ENCODE results near the gene TGFBI. TPM values are rescaled to one million over a fixed set of nuclear protein-coding genes. Genes with fewer than 3 reads are reported as not detected.

TGFBI gene
- total RNA-seq, 2 donors from 2014 or later = 17.9 to 41.7 TPM

DNA sequence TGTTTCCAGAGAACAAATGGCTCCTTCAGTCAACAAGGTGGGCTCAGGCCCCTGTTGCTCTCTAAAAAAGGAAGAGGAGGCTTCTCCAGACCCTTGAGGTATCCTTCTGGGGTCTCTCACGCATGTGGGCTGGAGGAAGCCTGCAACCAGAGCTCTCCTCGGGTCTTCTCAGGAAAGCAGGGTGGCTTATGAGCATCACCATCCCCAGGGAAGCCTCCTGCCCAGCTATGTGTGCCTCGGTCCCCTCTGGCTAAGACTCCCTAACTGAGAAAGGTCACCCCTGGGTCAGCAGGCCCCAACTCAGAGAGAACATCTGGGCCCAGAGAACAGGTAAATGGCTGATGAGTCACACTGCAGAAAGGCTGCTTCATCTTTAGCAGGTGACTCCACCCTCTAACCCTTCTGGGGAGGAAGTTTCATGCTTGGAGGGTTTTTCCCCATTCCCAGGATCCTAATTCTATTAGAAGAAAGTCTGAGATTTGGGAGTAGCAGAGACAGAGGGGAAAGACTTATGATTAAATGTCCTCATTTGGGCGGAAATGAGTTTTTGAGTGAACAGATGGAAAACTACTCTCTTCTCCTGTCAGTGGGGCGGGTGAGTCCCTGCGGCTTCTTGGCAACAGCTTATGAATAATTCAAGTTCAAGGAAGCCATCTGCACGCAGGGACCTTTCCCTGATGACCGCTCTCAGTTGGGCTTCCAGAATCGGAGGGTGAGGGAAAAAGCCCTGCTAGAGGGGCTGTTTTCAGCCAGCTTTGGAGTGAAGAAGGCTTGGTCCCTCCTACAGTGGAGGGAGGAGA, 41.9 kb downstream of the TGFBI start:
- H3K27ac ChIP-seq = no peak overlapping the region
- intact Hi-C loops (cut with DNase I) = no loop called here
- 84% methylated on average over 9 of the region's 9 CpGs for WGBS

DNA sequence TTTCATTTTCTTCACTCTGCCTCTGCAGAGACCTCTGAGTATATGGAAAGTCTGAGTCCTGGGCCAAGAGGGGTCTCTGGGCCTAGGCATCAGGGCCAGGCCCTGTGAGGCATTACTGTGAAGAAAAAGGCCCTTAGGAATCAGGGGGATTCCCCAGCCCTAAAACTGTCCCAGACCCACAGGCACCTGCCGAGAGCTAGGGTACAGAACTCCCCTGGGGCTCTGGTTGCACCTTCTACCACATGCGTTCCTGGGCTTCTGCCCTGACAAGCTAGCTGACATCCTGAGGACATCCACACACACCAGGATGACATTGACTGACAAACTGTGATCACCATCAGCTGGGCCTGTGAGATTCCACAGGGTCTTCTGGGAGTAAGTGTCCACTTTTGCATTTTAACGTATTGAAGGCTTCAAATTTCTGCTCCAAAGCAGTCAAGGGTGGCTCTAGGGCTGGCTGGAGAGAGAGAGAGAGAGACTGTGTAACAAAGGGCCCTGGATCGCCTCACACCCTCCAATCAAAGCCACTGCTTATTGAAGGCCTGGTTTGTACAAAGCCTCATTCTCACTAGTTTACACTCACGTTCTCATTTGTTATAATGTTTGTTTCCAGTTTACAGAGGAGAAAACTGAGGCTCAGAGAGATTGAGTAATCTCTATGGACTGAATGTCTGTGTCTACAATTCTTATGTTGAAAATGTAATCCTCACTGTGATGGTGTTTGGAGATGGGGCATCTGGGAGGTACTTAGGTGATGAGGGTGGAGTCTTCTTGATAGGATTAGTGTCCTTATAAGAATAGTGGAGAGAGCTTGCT, 45.1 kb downstream of the TGFBI start:
- DNase-seq (ENCODE audit: low spot score) = no peak
- no peaks in the 10 kb centered on the region for H3K27me3 ChIP-seq (replicated peaks; ENCODE audit: insufficient read depth)
- 87% methylated on average over 5 of the region's 5 CpGs for WGBS
- no peaks in the 10 kb centered on the region for H3K36me3 ChIP-seq
- no peak overlapping the region for H3K27ac ChIP-seq
- no peaks in the 10 kb centered on the region for H3K9me3 ChIP-seq
- intact Hi-C loops (cut with DNase I) = no loop called here
- no peaks in the 10 kb centered on the region for H3K4me1 ChIP-seq (replicated peaks)
- TF ChIP-seq, protein P1, sequence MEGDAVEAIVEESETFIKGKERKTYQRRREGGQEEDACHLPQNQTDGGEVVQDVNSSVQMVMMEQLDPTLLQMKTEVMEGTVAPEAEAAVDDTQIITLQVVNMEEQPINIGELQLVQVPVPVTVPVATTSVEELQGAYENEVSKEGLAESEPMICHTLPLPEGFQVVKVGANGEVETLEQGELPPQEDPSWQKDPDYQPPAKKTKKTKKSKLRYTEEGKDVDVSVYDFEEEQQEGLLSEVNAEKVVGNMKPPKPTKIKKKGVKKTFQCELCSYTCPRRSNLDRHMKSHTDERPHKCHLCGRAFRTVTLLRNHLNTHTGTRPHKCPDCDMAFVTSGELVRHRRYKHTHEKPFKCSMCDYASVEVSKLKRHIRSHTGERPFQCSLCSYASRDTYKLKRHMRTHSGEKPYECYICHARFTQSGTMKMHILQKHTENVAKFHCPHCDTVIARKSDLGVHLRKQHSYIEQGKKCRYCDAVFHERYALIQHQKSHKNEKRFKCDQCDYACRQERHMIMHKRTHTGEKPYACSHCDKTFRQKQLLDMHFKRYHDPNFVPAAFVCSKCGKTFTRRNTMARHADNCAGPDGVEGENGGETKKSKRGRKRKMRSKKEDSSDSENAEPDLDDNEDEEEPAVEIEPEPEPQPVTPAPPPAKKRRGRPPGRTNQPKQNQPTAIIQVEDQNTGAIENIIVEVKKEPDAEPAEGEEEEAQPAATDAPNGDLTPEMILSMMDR (IDR thresholded peaks at IDR 0.05) = no peak
- no peak for TF ChIP-seq POLR2A (IDR thresholded peaks at IDR 0.05)
- no peak for TF ChIP-seq POLR2AphosphoS5 (IDR thresholded peaks at IDR 0.05)
- H3K4me3 ChIP-seq = no peak overlapping the region

More for the DNA sequence above, 41.9 kb downstream of the TGFBI start:
- Histone ChIP-seq H3K36me3 (no peaks in the 10 kb centered on the region), H3K9me3 (no peaks in the 10 kb centered on the region), H3K4me3 (no peak overlapping the region), H3K27me3 (replicated peaks; ENCODE audit: insufficient read depth) (no peaks in the 10 kb centered on the region), H3K4me1 (replicated peaks) (no peaks in the 10 kb centered on the region)
- TF ChIP-seq, protein P1 (IDR thresholded peaks at IDR 0.05) = no peak
- TF ChIP-seq POLR2AphosphoS5 (IDR thresholded peaks at IDR 0.05) (no peak), POLR2A (IDR thresholded peaks at IDR 0.05) (no peak)
- DNase-seq (ENCODE audit: low spot score) = no peak

DNA sequence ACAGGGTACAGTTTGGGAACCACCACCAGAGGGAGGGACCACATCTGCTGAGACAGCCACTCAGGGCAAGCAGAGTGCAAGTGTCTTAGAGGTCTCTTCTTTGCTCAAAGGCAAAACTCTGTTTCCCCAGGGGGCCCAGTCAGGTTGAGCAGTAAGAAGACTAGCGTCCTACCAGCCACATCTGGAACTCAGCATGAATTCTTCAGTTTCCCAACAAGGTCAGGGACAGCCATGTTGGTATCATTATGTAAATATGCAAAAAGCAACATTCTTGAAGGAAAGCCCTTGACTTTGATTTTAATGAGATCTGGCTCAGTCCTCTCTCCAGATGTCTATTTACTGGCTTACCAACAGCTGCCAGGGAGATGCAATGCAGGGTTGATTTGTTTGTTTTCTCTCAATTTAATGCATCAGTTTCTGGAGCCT, 46.7 kb downstream of the TGFBI start:
- no peak overlapping the region for H3K4me3 ChIP-seq
- no peaks in the 10 kb centered on the region for H3K9me3 ChIP-seq
- intact Hi-C loops (cut with DNase I) = no loop called here
- no peak for TF ChIP-seq POLR2A (IDR thresholded peaks at IDR 0.05)
- TF ChIP-seq, protein P1 (IDR thresholded peaks at IDR 0.05) = no peak
- H3K36me3 ChIP-seq = no peaks in the 10 kb centered on the region
- DNase-seq (ENCODE audit: low spot score) = no peak
- no peaks in the 10 kb centered on the region for H3K27me3 ChIP-seq (replicated peaks; ENCODE audit: insufficient read depth)
- 95% methylated on average over 1 of the region's 1 CpG for WGBS
- H3K4me1 ChIP-seq (replicated peaks) = no peaks in the 10 kb centered on the region
- H3K27ac ChIP-seq = no peak overlapping the region

DNA sequence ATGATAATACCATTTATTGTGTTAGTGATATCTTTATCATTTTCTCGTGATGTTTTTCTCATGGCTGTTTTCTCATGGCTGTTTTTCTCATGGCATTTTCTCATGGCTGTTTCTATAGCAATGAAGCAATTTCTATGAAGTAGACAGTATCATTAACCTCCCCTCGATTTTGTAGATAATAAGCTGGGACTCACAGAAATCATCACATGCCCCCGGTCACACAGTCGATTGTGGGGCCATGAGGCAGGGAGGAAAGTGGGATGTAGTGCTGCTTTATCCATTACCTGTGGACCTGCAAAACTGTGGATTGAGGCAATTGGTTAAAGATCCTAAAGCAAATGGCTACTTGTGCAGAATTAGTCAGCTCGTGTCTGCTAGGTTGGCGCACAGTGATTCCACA, 47.3 kb downstream of the TGFBI start:
- Histone ChIP-seq H3K27ac (no peak overlapping the region), H3K4me1 (replicated peaks) (no peaks in the 10 kb centered on the region), H3K36me3 (no peaks in the 10 kb centered on the region), H3K27me3 (replicated peaks; ENCODE audit: insufficient read depth) (no peaks in the 10 kb centered on the region), H3K4me3 (no peak overlapping the region), H3K9me3 (no peaks in the 10 kb centered on the region)
- 76% methylated on average over 6 of the region's 6 CpGs for WGBS
- DNase-seq (ENCODE audit: low spot score) = no peak
- TF ChIP-seq POLR2A (IDR thresholded peaks at IDR 0.05) = no peak
- TF ChIP-seq POLR2AphosphoS5 (IDR thresholded peaks at IDR 0.05) = no peak
- TF ChIP-seq, protein P1 (IDR thresholded peaks at IDR 0.05) = no peak
- intact Hi-C loops (cut with DNase I) = no loop called here

Data from prostate gland (tissue), 2 donors.